ENCODE measurements around the gene SLC38A8. TPM values are rescaled to one million over a fixed set of nuclear protein-coding genes. Genes with fewer than 3 reads are reported as not detected.

SLC38A8 gene
- total RNA-seq, 1 donor from 2014 or later, result not detected

GRCh38 chr16:83975590-83976260 is 66.9 kb downstream of the SLC38A8 start:
- H3K36me3 ChIP-seq, result no peaks in the 10 kb centered on the region
- TF ChIP-seq POLR2A (IDR thresholded peaks at IDR 0.05) (no peak), POLR2AphosphoS5 (IDR thresholded peaks at IDR 0.05; ENCODE audit: insufficient read depth in 1 of 2, low read depth in 1 of 2) (no peak)
- TF ChIP-seq, protein P1, sequence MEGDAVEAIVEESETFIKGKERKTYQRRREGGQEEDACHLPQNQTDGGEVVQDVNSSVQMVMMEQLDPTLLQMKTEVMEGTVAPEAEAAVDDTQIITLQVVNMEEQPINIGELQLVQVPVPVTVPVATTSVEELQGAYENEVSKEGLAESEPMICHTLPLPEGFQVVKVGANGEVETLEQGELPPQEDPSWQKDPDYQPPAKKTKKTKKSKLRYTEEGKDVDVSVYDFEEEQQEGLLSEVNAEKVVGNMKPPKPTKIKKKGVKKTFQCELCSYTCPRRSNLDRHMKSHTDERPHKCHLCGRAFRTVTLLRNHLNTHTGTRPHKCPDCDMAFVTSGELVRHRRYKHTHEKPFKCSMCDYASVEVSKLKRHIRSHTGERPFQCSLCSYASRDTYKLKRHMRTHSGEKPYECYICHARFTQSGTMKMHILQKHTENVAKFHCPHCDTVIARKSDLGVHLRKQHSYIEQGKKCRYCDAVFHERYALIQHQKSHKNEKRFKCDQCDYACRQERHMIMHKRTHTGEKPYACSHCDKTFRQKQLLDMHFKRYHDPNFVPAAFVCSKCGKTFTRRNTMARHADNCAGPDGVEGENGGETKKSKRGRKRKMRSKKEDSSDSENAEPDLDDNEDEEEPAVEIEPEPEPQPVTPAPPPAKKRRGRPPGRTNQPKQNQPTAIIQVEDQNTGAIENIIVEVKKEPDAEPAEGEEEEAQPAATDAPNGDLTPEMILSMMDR (IDR thresholded peaks at IDR 0.05), result no peak
- intact Hi-C loops (cut with DNase I), result no loop called here
- no peaks in the 10 kb centered on the region for H3K27me3 ChIP-seq
- H3K4me3 ChIP-seq, result no peak overlapping the region
- no peaks in the 10 kb centered on the region for H3K4me1 ChIP-seq
- no peaks in the 10 kb centered on the region for H3K9me3 ChIP-seq
- no peak overlapping the region for H3K27ac ChIP-seq
- DNase-seq (ENCODE audit: extremely low spot score in 2 of 2), result no peak

- Histone ChIP-seq H3K9me3 (no peaks in the 10 kb centered on the region), H3K4me1 (no peaks in the 10 kb centered on the region), H3K27me3 (no peaks in the 10 kb centered on the region), H3K36me3 (no peaks in the 10 kb centered on the region), H3K4me3 (no peak overlapping the region), H3K27ac (no peak overlapping the region)
- intact Hi-C loops (cut with DNase I), result no loop called here
- DNase-seq (ENCODE audit: extremely low spot score in 2 of 2), result no peak
- TF ChIP-seq POLR2AphosphoS5 (IDR thresholded peaks at IDR 0.05; ENCODE audit: insufficient read depth in 1 of 2, low read depth in 1 of 2) (no peak), POLR2A (IDR thresholded peaks at IDR 0.05) (no peak)
- TF ChIP-seq, protein P1 (IDR thresholded peaks at IDR 0.05), result no peak
These were observed 68.1 kb downstream of the SLC38A8 start for GRCh38 chr16:83974475-83974874.

- Histone ChIP-seq H3K27me3 (no peaks in the 10 kb centered on the region), H3K4me1 (no peaks in the 10 kb centered on the region), H3K9me3 (no peaks in the 10 kb centered on the region), H3K36me3 (no peaks in the 10 kb centered on the region), H3K4me3 (no peak overlapping the region), H3K27ac (no peak overlapping the region)
- intact Hi-C loops (cut with DNase I), result no loop called here
- TF ChIP-seq POLR2AphosphoS5 (IDR thresholded peaks at IDR 0.05; ENCODE audit: insufficient read depth in 1 of 2, low read depth in 1 of 2), result no peak
- TF ChIP-seq POLR2A (IDR thresholded peaks at IDR 0.05), result no peak
- TF ChIP-seq, protein P1 (IDR thresholded peaks at IDR 0.05), result no peak
- no peak for DNase-seq (ENCODE audit: extremely low spot score in 2 of 2)
These were observed 68.8 kb downstream of the SLC38A8 start for GRCh38 chr16:83973581-83974385.

DNA sequence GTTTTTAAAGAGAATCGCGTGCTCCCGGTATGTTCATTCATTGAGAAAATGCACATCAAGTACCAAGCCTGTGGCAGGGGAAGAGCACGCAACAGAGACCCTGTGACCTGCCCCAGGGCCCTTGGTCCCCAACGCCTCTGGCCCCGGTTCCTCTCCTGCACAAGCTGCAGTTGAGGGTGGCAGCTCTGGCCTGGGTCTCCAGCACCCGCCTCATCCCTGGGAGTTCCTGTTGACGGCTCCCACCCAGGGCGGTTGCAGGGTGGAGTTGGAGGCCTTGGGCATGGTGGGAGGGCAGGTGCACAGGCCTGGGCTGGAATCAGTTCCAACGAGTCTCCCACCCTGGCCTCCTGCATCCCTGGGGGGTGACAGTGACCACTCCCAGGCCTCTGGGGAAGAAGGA is 69.5 kb downstream of the SLC38A8 start:
- no peaks in the 10 kb centered on the region for H3K36me3 ChIP-seq
- TF ChIP-seq, protein P1 (IDR thresholded peaks at IDR 0.05), result no peak
- TF ChIP-seq POLR2A (IDR thresholded peaks at IDR 0.05) (no peak), POLR2AphosphoS5 (IDR thresholded peaks at IDR 0.05; ENCODE audit: insufficient read depth in 1 of 2, low read depth in 1 of 2) (no peak)
- no peaks in the 10 kb centered on the region for H3K9me3 ChIP-seq
- no peak overlapping the region for H3K4me3 ChIP-seq
- H3K27ac ChIP-seq, result no peak overlapping the region
- H3K4me1 ChIP-seq, result no peaks in the 10 kb centered on the region
- no peaks in the 10 kb centered on the region for H3K27me3 ChIP-seq
- intact Hi-C loops (cut with DNase I), result no loop called here
- DNase-seq (ENCODE audit: extremely low spot score in 2 of 2), result no peak

All from vagina (tissue), 2 donors.